Upper lobe of left lung (tissue), 6 donors: Measurements from ENCODE around the gene RIMBP2. TPM values are rescaled to one million over a fixed set of nuclear protein-coding genes. Genes with fewer than 3 reads are reported as not detected.

Source experiments
- ATAC-seq, 2 donors: fragments of 200-7000 bp; cut with Tn5 transposase; one replicate each; pipeline ENCODE4 v1.9.1; 2022; ENCODE audit warnings: mild to moderate bottlenecking in 2 of 2, moderate library complexity in 2 of 2; ENCODE audit not compliant: low FRiP score in 2 of 2
- DNase-seq, 2 donors: peaks; one replicate each; pipeline ENCODE4 v3.0.0-alpha.2; 2019 to 2020
- H3K27ac ChIP-seq, 4 donors: fragments of 200-600 bp; sonication (generic); one replicate each; pipeline ENCODE4 v1.5.1; 2016 to 2019
- H3K27me3 ChIP-seq, 4 donors: fragments of 200-600 bp; sonication (generic); one replicate each; pipeline ENCODE4 v1.5.1; 2017 to 2019
- H3K36me3 ChIP-seq, 4 donors: fragments of 200-600 bp; sonication (generic); one replicate each; pipeline ENCODE4 v1.5.1; 2016 to 2019
- H3K4me1 ChIP-seq, 4 donors: fragments of 200-600 bp; sonication (generic); one replicate each; pipeline ENCODE4 v1.5.1; 2018 to 2019
- H3K4me3 ChIP-seq, 4 donors: fragments of 200-600 bp; sonication (generic); one replicate each; pipeline ENCODE4 v1.5.1; 2017 to 2019; ENCODE audit warnings: mild to moderate bottlenecking in 2 of 4, moderate library complexity in 1 of 4
- H3K9me3 ChIP-seq, 4 donors: fragments of 200-600 bp; sonication (generic); one replicate each; pipeline ENCODE4 v1.5.1; 2018 to 2019
- EP300 ChIP-seq, 4 donors: sonication (generic); formaldehyde crosslinking; IDR thresholded peaks; one replicate each; pipeline ENCODE4 v1.5.1; 2017; ENCODE audit warnings: antibody characterized with exemption in 4 of 4, control low read depth in 2 of 4
- POLR2A ChIP-seq, 4 donors: fragments of 450-650 bp; IDR thresholded peaks; one replicate each; pipeline ENCODE4 v1.5.1; 2016 to 2017; ENCODE audit warnings: antibody characterized with exemption in 4 of 4, mild to moderate bottlenecking in 2 of 4
- POLR2AphosphoS5 ChIP-seq, 2 donors: sonication (generic); formaldehyde crosslinking; IDR thresholded peaks; one replicate each; pipeline ENCODE4 v1.5.1; 2017; ENCODE audit warnings: antibody characterized with exemption in 2 of 2
- WGBS, 2 donors: methylation state at CpG; one replicate each; pipeline ENCODE4 v1.1.5; 2017 to 2018; 5-methylcytosine and 5-hydroxymethylcytosine counted together
- total RNA-seq, 6 donors: library from RNA; depleted of rRNA in 4 of 6; stranded (reverse); fragments of >200 nt in 4 of 6; gene quantifications; one replicate each; pipeline versions ENCODE4 v1.1.0 to v1.2.1, GENCODE V29; 2016 to 2021
- TF ChIP-seq, protein P1 (sequence below), 6 experiments: fragments of 450-650 bp in 4 of 6; fragments of 200-600 bp in 2 of 6; sonication (generic) in 2 of 6; IDR thresholded peaks; one replicate each; pipeline ENCODE4 v1.5.1; 2016 to 2019; ENCODE audit warnings: antibody characterized with exemption in 6 of 6
- donor health status: DM: no; HTN: no; CAD: no; lungs with moderate emphysema.
- donor health status: DM: no; HTN: yes; CAD: no; lungs with severe emphysema.

Gene RIMBP2
- total RNA-seq, 6 donors from 2014 or later: 0.23 to 3.9 (median 0.44) TPM; not detected in 1

DNA sequence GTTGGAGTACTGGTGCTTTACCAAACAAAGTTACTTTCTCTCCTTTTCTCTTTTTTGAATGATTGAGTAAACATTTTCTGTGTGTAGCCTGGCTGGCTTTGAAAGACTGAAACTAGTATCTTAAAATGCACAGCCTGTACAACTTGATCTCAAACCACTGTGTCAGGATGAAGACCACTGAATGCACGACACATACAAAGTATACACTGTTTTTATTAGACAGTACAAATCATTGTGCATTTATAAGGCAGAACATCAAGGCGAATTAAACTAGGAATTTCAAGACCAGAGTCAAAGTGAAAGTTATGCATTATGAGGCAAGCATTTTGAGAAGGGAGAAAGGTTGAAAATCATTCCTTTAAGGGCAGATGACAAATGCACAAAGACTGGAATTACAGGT lies 319.4 kb downstream of the RIMBP2 start:
- H3K4me3 ChIP-seq: no peak overlapping the region
- H3K9me3 ChIP-seq: no peaks in the 10 kb centered on the region
- H3K4me1 ChIP-seq: no peaks in the 10 kb centered on the region
- H3K36me3 ChIP-seq: no peaks in the 10 kb centered on the region
- no peak for DNase-seq
- TF ChIP-seq POLR2A (IDR thresholded peaks at IDR 0.05) (no peak), EP300 (IDR thresholded peaks at IDR 0.05) (no peak), POLR2AphosphoS5 (IDR thresholded peaks at IDR 0.05) (no peak)
- TF ChIP-seq, protein P1, sequence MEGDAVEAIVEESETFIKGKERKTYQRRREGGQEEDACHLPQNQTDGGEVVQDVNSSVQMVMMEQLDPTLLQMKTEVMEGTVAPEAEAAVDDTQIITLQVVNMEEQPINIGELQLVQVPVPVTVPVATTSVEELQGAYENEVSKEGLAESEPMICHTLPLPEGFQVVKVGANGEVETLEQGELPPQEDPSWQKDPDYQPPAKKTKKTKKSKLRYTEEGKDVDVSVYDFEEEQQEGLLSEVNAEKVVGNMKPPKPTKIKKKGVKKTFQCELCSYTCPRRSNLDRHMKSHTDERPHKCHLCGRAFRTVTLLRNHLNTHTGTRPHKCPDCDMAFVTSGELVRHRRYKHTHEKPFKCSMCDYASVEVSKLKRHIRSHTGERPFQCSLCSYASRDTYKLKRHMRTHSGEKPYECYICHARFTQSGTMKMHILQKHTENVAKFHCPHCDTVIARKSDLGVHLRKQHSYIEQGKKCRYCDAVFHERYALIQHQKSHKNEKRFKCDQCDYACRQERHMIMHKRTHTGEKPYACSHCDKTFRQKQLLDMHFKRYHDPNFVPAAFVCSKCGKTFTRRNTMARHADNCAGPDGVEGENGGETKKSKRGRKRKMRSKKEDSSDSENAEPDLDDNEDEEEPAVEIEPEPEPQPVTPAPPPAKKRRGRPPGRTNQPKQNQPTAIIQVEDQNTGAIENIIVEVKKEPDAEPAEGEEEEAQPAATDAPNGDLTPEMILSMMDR (IDR thresholded peaks at IDR 0.05): no peak
- H3K27me3 ChIP-seq: no peaks in the 10 kb centered on the region
- 67 to 83% methylated on average over 2 of the region's 2 CpGs for WGBS, 2 donors
- ATAC-seq: no peak
- H3K27ac ChIP-seq: no peak overlapping the region

DNA sequence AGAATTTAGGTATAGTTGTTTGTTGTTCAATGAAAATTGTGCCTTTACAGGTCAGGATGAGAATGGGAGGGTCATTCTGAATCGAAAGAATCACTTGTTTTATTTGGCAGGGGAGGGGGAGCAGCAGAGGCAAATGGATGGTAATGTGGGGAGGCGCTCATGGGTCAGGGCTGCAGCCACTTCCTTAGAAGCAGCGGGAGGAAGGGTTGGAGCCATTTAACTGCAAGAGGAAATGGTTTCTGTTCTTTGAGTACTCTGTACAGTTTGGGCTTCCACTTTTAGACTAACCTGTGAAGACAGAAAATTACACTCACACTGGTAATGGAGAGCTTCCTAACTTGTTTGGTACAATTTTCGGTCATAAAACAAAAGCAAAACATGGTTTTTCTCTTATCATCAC lies 321.2 kb downstream of the RIMBP2 start:
- no peaks in the 10 kb centered on the region for H3K36me3 ChIP-seq
- H3K27me3 ChIP-seq: no peaks in the 10 kb centered on the region
- H3K4me3 ChIP-seq: no peak overlapping the region
- ATAC-seq: no peak
- no peak for DNase-seq
- 34% methylated on average over 4 of the region's 4 CpGs for WGBS, 2 donors
- H3K27ac ChIP-seq: no peak overlapping the region
- TF ChIP-seq EP300 (IDR thresholded peaks at IDR 0.05) (no peak), POLR2AphosphoS5 (IDR thresholded peaks at IDR 0.05) (no peak), POLR2A (IDR thresholded peaks at IDR 0.05) (no peak)
- TF ChIP-seq, protein P1 (IDR thresholded peaks at IDR 0.05): no peak
- no peaks in the 10 kb centered on the region for H3K9me3 ChIP-seq
- no peaks in the 10 kb centered on the region for H3K4me1 ChIP-seq

DNA sequence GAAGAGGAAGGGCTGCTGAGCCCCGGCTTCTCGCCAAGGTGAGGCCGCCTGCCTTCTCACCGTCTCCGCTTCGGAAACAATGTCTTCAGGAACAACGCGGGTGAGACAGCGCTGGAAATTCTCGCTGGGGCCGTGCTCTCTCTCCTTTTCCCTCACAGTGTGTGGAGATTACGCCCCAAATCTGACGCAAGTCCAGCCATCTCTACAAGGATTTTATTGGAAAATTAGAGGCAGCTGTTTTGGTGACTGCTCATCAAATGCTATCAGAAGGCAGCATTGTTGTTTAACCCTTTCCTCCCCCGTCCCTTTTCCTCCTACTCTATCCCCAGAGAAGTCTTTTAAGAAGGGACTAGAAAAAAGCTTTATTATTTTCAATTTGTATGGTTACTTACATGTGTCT lies 324.9 kb downstream of the RIMBP2 start:
- WGBS, 2 donors: 64 to 68% methylated on average over 14 of the region's 14 CpGs
- ATAC-seq: no peak

DNA sequence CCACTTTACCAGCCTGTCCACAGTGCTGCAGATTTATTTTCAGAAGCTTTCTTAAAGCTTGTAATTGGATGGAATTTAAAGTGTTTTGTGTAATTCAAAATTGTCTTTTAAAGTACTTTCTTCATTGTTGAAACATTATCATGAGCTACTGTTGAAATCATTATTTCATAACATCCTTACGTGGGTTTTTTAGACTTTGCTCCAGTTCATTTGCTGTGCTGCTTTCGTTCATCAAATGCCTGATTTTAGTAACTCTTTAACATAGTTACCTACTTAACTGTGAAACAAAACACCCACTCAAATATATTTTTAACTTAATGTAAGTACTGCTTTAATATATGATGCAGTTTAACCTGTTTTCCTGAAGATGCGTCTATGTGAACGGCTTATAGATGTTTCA lies 330.9 kb downstream of the RIMBP2 start:
- 68 to 75% methylated on average over 4 of the region's 4 CpGs for WGBS, 2 donors
- TF ChIP-seq POLR2AphosphoS5 (IDR thresholded peaks at IDR 0.05) (no peak), POLR2A (IDR thresholded peaks at IDR 0.05) (no peak), EP300 (IDR thresholded peaks at IDR 0.05) (no peak)
- TF ChIP-seq, protein P1 (IDR thresholded peaks at IDR 0.05): no peak
- no peak for ATAC-seq
- Histone ChIP-seq H3K27ac (no peak overlapping the region), H3K4me1 (no peaks in the 10 kb centered on the region), H3K9me3 (no peaks in the 10 kb centered on the region), H3K27me3 (no peaks in the 10 kb centered on the region), H3K36me3 (no peaks in the 10 kb centered on the region), H3K4me3 (no peak overlapping the region)
- no peak for DNase-seq

More for the DNA sequence above, 324.9 kb downstream of the RIMBP2 start:
- Histone ChIP-seq H3K27me3 (no peaks in the 10 kb centered on the region), H3K27ac (no peak overlapping the region), H3K36me3 (no peaks in the 10 kb centered on the region), H3K4me1 (no peaks in the 10 kb centered on the region), H3K4me3 (no peak overlapping the region), H3K9me3 (no peaks in the 10 kb centered on the region)
- no peak for TF ChIP-seq EP300 (IDR thresholded peaks at IDR 0.05)
- no peak for TF ChIP-seq POLR2AphosphoS5 (IDR thresholded peaks at IDR 0.05)
- no peak for TF ChIP-seq POLR2A (IDR thresholded peaks at IDR 0.05)
- TF ChIP-seq, protein P1 (IDR thresholded peaks at IDR 0.05): no peak
- no peak for DNase-seq

DNA sequence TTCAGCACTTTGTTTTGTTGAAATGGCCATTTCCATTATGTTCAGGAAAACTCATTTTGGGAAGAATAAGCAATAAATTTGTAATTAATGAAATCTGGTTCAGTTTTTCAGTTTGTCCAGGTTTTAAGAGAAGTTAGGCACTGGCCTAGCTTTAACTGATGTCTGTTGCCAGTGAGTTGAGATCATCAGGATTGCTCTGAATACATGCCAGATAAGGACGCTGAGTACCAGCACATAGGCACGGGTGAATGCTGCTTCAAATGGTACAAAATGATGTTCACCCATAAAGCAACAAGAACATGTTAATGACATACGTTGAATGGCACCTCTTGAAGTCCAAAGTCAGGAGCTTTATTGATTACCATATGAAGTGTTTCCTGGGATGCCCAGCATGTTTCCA lies 331.9 kb downstream of the RIMBP2 start:
- no peak overlapping the region for H3K27ac ChIP-seq
- 71 to 74% methylated on average over 3 of the region's 3 CpGs for WGBS, 2 donors
- H3K4me1 ChIP-seq: no peaks in the 10 kb centered on the region
- H3K36me3 ChIP-seq: no peaks in the 10 kb centered on the region
- no peak overlapping the region for H3K4me3 ChIP-seq
- H3K27me3 ChIP-seq: no peaks in the 10 kb centered on the region
- ATAC-seq (no peak), DNase-seq (no peak)
- H3K9me3 ChIP-seq: no peaks in the 10 kb centered on the region
- no peak for TF ChIP-seq POLR2A (IDR thresholded peaks at IDR 0.05)
- TF ChIP-seq EP300 (IDR thresholded peaks at IDR 0.05): no peak
- no peak for TF ChIP-seq POLR2AphosphoS5 (IDR thresholded peaks at IDR 0.05)
- TF ChIP-seq, protein P1 (IDR thresholded peaks at IDR 0.05): no peak
